GM15510 (cell line): ENCODE measurements around the gene SPEM1.
A peak's percentile ranks its signal among the peaks of the same experiment; 100 is the strongest.

ENCODE experiments used
- POLR2A ChIP-seq: IDR thresholded peaks from 3 replicates; pipeline ENCODE4 v1.6.1; 2011; ENCODE audit warnings: borderline replicate concordance; ENCODE audit not compliant: insufficient read length; ENCODE audit errors: extremely low read depth

SPEM1 gene

GRCh38 chr17:7392696-7393612 lies 27.2 kb upstream of the SPEM1 start:
- no peak for TF ChIP-seq POLR2A

GRCh38 chr17:7393613-7394451 lies 26.3 kb upstream of the SPEM1 start:
- no peak for TF ChIP-seq POLR2A

GRCh38 chr17:7394452-7395191 lies 25.5 kb upstream of the SPEM1 start, which contains the start of gene PLSCR3:
PLSCR3 (minus strand) TSS chr17:7394525; CDS start chr17:7394110, 415 bp downstream.
- TF ChIP-seq POLR2A, result peak; percentile 89

GRCh38 chr17:7396147-7396546 lies 24.0 kb upstream of the SPEM1 start:
- TF ChIP-seq POLR2A, result no peak

DNA sequence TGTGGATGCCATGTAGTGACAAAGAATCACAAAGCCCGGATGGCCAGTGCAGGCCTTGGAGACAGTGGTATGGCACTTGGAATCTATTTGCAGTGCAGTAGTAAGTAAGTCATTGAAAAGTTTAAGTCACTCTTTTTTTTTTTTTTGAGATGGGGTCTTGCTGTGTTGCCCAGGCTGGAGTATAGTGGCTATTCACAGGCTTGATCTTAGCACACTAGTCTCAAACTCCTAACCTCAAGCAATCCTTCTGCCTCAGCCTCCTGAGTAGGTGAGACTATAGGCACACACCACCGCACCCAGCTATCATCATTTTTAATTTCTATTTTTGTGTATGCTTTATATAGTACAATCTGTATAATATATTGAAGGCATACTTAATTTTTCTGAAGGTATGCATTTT lies 21.5 kb upstream of the SPEM1 start:
- no peak for TF ChIP-seq POLR2A

- TF ChIP-seq POLR2A, result no peak
Measured at GRCh38 chr17:7403043-7403726, 16.9 kb upstream of the SPEM1 start.

GRCh38 chr17:7403727-7403976 lies 16.5 kb upstream of the SPEM1 start:
- TF ChIP-seq POLR2A, result no peak

GRCh38 chr17:7403977-7404736 lies 16.0 kb upstream of the SPEM1 start, which contains the start of gene TMEM256:
TMEM256 (minus strand) TSS chr17:7404097; CDS start chr17:7404084, 13 bp downstream.
- TF ChIP-seq POLR2A, result peak; percentile 96

DNA sequence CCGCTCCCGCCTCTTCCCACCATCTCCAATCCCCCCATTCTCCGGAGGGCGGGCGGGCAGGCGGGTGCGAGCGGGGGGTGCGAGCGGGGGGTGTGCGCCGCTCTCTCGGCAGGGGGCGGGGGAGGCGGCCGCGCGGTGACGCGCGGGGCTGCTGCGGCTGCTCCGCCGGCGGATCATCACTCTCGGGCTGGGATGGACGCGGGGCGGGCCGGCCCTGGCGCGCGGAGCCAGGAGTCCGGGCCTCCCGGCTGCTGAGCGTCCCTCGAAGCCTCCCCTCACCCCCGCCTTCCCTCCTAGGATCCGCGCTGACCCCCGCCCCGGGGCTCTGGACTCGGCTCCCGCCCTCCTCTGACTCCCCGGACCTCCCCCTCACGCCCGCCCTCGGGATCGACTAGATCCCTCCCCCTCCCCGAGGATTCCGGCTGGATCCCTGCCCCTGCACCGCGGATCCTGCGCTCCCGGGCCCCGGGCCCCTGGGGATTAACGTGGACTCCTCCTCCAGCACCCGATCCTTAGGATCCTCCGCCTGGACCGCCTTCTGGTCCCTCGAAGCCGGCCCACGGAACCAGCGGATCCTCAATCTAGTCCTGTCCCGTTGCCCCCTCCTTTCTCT lies 15.3 kb upstream of the SPEM1 start:
- no peak for TF ChIP-seq POLR2A

GRCh38 chr17:7405350-7406234 lies 14.5 kb upstream of the SPEM1 start:
- TF ChIP-seq POLR2A, result no peak

GRCh38 chr17:7406235-7406825 lies 13.8 kb upstream of the SPEM1 start:
- no peak for TF ChIP-seq POLR2A

DNA sequence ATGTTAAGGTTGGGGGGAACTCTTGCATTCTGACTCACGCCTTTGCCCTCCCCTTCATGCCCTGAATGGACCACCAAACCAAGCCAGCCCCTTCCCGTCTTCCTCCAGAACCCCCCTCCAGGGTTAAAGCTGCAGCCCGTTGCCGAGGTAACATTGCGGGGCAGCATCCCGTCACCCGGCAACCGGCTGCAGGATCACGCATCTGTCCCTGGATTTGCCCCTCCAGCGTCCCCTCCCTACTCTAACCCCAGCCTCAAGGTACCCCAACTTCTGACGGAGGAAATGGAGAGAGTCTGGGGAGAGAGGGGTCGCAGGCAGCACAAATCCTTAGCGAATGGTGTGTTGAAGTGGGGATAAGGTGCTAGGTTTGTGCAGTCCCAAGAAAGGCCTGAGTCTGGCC lies 13.0 kb upstream of the SPEM1 start:
- TF ChIP-seq POLR2A, result no peak
